Measurements from ENCODE around the gene ABHD12. TPM values are rescaled to one million over a fixed set of nuclear protein-coding genes. Genes with fewer than 3 reads are reported as not detected.

Gene ABHD12
- total RNA-seq, 1 experiment from 2014 or later, result 78.9 TPM

GRCh38 chr20:25306991-25307903, 83.4 kb downstream of the ABHD12 start:
- DNase-seq (ENCODE audit: low read depth), result no peak

- DNase-seq (ENCODE audit: low read depth), result no peak
Observed at GRCh38 chr20:25304025-25304549, 86.5 kb downstream of the ABHD12 start.

DNA sequence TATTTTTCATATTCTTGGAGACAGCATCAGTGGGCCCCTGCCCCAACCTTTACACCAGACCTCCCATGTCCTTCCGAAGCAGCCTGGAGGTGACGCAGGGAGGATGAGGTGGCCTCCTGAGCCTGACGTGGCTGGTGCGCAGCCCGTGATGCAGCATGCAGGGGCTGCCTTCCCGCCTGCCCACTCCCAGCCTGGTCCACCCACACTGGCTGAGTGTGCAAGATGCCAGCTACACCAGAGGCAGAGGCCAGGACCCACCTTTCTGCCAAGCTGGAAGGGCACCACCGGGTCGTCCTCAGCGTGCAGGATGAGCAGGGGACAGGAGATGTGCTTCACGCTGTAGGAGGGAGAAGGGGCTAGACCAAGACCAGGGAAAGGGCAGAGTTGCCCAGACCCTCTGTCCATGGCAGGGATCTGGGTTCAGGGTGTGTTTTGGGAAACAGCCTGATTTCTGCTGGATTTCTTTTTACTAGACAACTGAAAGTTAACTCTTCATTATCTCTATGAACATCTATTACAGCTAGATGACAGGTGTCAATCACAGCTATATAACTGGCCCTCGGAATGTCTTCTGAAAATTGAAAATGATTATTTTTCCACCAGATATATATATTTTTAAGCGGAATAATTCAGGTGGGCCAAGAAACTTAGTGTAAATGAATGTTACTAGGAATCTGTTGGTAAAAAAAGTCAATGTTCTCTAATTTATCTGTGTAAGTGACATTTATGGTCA, 87.2 kb downstream of the ABHD12 start:
- DNase-seq (ENCODE audit: low read depth), result no peak

- DNase-seq (ENCODE audit: low read depth), result no peak
Observed at GRCh38 chr20:25302596-25302995, 88.0 kb downstream of the ABHD12 start.

DNA sequence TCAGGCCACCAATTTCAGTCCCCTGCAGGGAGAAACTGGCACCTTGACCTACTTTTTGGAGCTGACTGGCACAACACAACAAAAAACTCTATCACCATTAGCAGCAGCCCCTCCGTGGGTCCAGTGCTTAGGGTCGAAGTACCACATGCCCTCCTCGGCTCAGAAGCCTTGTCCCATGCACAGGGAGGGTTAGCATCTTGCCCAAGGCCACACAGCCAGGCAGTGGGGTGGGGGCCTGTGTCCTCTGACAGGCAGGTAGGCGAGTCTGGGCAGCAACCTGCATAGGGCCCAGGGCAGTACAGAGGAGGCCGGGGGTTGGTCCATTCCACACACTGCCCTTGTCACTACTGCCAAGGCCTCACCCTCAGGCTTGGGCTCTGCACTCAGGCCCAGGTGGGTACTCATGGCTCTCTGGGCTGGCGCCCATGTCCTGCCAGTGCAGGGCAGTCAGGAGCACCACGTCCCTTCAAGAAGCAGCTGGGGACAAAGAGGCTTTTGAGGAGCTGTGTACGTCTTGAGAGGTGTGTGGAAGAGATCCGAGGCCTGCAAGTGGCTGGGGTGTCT, 89.2 kb downstream of the ABHD12 start:
- DNase-seq (ENCODE audit: low read depth), result no peak

GRCh38 chr20:25300496-25301170, 90.0 kb downstream of the ABHD12 start:
- no peak for DNase-seq (ENCODE audit: low read depth)

DNA sequence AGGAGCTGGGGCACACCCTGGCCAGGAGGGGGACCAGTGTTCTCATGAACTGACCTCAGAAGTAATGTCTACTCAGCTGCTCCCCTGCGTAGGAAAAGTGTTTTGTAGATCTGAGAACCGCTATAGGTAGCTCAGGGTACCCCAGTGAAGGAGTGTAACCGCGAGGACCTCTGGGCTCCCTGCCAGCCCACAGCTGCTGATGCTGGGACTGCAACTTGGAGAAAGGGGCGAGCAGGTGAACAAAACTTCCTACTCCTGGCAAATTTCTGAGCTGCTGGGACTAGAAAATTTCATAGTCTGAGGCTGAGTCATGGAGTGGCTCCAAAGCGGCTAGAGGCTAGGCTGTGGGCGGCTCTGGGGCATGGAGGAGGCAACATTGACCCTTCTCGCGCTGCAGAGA, 90.8 kb downstream of the ABHD12 start:
- no peak for DNase-seq (ENCODE audit: low read depth)

DNA sequence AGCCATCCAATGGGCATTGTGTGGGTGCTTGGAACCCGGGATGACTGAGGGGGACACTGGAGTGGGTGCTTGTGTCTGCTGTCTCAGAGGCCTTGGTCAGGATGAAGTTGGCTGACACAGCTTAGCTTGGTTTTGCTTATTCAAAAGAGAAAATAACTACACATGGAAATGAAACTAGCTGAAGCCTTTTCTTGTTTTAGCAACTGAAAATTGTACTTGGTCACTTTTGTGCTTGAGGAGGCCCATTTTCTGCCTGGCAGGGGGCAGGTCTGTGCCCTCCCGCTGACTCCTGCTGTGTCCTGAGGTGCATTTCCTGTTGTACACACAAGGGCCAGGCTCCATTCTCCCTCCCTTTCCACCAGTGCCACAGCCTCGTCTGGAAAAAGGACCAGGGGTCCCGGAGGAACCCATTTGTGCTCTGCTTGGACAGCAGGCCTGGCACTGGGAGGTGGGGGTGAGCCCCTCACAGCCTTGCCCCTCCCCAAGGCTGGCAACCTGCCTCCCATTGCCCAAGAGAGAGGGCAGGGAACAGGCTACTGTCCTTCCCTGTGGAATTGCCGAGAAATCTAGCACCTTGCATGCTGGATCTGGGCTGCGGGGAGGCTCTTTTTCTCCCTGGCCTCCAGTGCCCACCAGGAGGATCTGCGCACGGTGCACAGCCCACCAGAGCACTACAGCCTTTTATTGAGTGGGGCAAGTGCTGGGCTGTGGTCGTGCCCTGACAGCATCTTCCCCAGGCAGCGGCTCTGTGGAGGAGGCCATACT, 93.3 kb downstream of the ABHD12 start:
- DNase-seq (ENCODE audit: low read depth), result no peak

DNA sequence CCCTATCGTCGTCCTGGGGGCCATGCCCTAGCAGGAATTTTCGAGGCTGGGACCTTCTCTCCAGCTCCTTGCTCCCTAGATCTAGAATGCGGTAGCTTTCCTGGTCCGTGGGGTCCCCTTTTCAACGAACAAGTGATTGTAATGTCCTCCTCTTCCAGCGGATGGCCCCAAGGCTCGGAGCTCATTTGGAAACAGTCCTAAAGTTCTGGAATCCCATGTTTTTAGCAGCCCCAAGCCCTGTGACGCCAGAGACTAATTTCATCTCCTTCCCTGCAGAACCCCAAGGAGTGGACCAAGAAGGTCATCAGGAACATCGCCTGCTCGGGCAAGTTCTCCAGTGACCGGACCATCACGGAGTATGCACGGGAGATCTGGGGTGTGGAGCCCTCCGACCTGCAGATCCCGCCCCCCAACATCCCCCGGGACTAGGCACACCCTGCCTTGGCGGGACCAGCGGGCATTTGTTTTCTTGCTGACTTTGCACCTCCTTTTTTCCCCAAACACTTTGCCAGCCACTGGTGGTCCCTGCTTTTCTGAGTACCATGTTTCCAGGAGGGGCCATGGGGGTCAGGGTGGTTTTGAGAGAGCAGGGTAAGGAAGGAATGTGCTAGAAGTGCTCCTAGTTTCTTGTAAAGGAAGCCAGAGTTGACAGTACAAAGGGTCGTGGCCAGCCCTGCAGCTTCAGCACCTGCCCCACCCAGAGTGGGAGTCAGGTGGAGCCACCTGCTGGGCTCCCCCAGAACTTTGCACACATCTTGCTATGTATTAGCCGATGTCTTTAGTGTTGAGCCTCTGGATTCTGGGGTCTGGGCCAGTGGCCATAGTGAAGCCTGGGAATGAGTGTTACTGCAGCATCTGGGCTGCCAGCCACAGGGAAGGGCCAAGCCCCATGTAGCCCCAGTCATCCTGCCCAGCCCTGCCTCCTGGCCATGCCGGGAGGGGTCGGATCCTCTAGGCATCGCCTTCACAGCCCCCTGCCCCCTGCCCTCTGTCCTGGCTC, 94.2 kb downstream of the ABHD12 start:
- no peak for DNase-seq (ENCODE audit: low read depth)

DNA sequence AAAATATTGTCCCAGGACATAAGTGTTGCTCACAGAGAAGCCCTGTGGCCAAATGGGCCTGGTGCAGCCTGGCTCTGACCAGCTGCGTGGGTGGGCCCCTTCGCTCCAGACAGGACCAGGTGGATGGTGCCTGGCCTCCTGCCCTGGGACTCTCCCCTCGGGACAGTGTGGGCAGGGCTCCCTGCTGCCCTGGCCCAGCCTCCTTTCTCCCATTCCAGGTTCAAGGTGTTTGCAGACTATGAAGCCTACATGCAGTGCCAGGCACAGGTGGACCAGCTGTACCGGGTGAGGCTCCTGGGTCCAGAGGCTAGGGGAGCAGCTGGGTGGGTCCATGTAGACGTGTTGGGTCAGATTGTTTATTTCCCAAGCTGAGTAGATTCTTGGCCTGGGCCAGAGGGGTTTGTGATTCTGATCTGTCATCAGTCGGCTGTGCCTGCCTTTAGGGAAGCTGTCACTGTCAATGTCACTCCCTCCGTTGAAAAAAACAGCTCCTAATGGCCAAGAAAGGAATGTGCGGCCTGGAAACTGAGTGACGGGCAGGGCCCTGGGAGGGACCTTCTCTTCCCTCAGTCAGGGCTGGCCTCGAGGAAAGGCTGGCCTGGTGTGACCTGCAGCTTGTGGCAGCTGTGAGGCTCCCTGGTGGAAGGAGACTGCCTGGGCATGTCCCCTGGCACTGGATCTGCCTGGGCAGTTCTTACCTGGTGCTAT, 95.1 kb downstream of the ABHD12 start:
- no peak for DNase-seq (ENCODE audit: low read depth)

DNA sequence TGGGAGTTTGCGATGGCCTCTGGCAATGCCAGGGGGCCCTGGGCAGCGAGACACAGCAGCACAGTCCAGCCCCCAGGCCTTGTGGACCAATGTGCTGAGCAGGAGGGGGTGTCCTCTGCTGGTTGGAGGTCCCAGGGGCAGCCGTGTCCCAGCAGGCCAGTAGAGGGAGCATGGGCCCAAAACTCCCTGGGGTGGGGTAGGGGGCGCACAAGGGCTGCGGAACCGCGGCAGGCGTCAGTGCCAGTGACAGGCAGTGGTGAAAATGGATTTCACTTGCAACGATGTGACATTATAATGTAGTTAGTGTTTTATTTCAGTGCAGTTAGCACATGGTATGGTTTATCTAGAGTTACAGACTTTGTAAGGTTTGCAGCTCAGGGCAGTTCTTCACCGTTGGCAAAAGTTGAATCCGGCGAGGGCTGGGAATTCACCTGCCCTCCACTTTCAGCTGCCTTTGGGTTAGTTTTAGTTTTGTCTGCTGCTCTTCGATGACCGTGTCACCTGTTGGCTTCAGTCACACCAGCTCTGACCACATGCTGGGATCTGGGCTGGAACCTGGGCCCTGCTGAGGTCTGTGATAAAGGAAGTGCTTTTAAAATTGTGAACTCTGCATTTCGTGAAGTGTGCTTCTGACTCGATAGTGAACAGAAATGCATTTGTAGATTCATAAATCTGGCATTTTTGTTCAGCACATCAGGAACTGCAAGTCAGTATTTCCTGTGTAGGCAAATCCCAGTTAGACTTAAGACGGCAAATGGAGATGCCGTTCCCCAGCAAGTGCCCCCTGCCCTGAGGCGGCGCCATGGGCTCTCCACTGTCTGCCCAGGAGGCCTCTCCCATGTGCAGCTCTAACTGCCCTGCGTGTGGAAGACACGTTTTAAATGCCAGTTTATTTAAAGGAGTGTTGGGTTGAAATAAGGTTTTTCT, 95.9 kb downstream of the ABHD12 start:
- DNase-seq (ENCODE audit: low read depth), result peak; percentile 59

DNA sequence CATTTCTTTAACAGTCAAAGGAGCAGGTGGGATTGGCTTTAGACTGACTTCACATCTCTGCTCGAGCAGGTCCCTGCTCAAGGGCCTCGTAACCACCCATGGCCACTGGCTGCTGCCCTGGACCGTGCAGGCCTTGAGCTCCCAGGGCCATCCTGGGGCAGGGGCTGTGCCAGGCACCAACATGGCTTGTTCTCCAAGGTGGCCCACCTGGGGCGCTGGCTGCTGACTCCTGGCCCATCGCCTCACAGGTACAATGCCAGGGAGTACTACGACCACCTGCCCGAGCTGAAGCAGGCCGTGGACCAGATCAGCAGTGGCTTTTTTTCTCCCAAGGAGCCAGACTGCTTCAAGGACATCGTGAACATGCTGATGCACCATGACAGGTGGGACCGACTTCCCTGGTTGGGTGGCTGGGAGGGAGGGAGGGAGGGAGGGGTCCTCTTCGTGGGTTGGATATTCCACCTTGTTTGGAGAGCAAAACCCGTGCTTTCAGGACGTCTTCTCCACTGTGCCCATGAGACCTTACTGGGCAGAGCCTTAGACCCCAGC, 96.7 kb downstream of the ABHD12 start:
- DNase-seq (ENCODE audit: low read depth), result no peak

DNA sequence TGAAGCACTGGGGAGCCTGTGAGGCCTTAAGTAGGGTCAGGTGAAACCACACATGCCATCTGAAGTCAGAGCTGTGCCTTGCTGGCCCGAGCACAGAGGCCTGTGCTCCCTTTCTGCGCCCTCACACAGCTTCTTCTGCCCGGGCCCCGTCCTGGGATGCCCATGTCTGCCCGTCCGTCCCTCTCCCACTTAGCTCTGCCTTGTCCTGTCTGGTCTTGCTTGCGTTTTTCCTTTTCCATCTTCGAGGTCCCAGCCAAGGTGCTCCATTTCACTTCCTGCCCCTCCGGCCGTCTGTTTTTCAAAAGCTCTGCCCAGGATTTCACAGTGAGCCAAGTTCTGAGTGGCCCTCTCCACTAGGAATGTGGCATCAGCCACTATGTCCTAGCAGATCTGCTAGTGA, 97.1 kb downstream of the ABHD12 start:
- no peak for DNase-seq (ENCODE audit: low read depth)

DNA sequence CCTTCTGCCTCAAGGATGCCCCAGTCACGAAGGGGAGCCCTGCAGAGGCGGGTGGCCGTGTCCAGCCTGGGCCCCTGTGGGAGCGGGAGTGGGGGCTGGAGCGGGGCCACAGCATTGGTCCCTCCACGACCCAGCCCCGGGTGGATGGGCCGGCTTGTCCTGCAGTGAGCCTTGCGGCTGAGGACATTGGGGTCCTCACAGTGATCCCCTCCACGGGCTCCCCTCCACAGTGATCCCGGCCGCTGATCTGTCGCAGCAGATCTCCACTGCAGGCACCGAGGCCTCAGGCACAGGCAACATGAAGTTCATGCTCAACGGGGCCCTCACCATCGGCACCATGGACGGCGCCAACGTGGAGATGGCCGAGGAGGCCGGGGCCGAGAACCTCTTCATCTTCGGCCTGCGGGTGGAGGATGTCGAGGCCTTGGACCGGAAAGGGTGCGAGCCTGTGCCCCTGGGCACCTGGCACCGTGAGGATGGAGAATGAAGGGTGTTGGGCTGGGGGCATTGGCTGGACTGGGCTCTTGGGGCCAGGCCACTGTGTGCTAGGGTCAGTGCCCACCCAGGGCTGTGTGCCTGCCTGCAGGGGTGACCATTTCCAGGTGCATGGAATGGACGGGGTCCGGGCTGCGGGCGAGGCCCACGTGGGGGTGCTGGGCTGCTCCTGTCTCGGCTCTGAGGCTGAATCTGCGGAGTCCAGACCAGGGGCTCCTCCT, 98.3 kb downstream of the ABHD12 start:
- DNase-seq (ENCODE audit: low read depth), result no peak

- no peak for DNase-seq (ENCODE audit: low read depth)
Observed at GRCh38 chr20:25291432-25292133, 99.1 kb downstream of the ABHD12 start.

DNA sequence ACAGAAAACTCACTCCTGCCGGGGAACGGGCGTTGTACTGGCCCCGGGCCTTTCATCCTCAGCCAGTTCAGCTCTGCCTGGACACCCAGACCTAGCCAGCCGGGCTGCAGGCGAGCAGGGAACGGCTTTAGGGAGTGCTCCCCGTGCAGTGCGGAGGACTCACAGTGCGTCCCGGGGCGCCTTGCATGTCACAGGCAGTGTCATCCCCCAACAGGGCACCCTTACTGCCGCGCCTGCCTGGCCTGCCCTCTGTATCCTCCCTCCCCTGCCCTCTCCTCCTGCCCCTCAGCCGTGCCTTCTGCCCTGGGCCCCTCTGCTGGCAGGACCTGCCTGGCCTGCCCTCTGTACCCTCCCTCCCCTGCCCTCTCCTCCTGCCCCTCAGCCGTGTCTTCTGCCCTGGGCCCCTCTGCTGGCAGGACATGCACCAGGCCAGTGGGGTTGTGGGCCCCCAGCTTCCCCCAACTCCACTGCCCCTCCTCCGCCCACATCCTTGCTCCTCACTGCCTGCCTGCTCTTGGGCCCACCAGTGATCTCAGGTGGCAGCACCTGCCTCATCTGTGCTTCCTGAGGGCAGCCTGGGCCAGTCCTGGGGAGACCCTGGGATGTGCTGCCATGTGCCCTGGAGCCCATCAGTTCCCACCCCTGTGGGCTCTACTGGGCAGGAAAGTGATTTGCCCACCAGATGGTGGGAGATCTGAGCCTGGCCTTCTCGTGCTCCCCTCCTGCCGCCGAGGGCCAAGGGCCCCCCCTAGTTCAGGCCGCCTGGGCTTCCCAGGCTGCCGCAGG, 99.8 kb downstream of the ABHD12 start:
- DNase-seq (ENCODE audit: low read depth), result no peak
